Measurements from ENCODE around the gene SUN2. TPM values are rescaled to one million over a fixed set of nuclear protein-coding genes. Genes with fewer than 3 reads are reported as not detected.

The SUN2 gene
- total and polyA plus RNA-seq, 2 of the 13 experiments (the other 11 are each of a cell fraction or from before 2014, with no cell fraction given) = 45.6 to 56.6 TPM

DNA sequence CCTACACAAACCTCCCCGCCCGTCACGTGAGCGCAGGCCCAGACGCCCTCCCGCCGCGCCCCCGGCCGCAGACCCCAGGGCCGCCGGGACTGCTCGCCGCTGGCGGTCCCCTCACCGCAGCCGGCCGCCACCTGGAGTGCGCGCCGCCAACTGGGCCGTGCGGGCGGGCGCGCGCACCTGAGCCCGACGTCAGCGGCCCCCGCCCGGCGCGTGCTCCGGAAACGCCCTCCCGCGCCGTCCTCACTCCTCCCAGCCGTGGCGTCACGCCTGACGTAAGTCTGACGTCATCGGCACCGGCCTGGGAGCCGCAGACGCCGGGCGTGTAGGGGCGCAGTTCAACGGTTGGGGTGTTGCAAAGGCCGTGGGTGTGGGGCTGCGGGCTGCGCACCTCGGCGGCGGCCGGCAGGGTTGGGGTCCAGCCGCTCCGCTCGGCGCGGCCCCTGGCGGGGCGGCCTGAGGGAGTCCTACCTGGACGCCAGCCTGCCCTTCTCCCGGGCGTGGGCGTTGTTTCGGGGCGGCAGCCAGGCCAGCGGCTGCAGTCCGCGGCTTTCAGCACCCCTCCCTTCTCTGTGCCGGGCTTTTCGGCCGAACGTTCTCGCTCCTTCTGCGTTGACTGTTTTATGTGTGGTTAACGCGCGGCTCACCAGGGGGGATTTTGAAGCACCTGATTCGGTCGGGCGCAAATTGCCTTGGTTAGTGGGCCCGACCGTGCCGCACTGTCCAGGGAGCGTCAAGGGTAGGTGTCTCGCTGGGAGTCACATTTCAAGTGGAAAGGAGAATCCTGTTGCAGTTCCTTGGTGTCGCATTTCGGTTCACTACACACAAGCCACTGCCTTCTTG is 54.8 kb downstream of the SUN2 start, which contains the start of gene JOSD1 (continued):
- TF ChIP-seq, protein P1, sequence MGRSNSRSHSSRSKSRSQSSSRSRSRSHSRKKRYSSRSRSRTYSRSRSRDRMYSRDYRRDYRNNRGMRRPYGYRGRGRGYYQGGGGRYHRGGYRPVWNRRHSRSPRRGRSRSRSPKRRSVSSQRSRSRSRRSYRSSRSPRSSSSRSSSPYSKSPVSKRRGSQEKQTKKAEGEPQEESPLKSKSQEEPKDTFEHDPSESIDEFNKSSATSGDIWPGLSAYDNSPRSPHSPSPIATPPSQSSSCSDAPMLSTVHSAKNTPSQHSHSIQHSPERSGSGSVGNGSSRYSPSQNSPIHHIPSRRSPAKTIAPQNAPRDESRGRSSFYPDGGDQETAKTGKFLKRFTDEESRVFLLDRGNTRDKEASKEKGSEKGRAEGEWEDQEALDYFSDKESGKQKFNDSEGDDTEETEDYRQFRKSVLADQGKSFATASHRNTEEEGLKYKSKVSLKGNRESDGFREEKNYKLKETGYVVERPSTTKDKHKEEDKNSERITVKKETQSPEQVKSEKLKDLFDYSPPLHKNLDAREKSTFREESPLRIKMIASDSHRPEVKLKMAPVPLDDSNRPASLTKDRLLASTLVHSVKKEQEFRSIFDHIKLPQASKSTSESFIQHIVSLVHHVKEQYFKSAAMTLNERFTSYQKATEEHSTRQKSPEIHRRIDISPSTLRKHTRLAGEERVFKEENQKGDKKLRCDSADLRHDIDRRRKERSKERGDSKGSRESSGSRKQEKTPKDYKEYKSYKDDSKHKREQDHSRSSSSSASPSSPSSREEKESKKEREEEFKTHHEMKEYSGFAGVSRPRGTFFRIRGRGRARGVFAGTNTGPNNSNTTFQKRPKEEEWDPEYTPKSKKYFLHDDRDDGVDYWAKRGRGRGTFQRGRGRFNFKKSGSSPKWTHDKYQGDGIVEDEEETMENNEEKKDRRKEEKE (IDR thresholded peaks at IDR 0.05) = no peak
- TF ChIP-seq FIP1L1 (IDR thresholded peaks at IDR 0.05; ENCODE audit: borderline replicate concordance, insufficient read depth, low read depth, low read length) = no peak
- TF ChIP-seq, protein P2, sequence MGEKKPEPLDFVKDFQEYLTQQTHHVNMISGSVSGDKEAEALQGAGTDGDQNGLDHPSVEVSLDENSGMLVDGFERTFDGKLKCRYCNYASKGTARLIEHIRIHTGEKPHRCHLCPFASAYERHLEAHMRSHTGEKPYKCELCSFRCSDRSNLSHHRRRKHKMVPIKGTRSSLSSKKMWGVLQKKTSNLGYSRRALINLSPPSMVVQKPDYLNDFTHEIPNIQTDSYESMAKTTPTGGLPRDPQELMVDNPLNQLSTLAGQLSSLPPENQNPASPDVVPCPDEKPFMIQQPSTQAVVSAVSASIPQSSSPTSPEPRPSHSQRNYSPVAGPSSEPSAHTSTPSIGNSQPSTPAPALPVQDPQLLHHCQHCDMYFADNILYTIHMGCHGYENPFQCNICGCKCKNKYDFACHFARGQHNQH (CRISPR knock-in tag; IDR thresholded peaks at IDR 0.05) = peak; percentile 72
- peak; percentile 57; the same call in 1 of the 2 replicates for TF ChIP-seq ZNF607 (CRISPR knock-in tag; IDR thresholded peaks at IDR 0.05; ENCODE audit: borderline replicate concordance)
- no peak for TF ChIP-seq ZNF33B (CRISPR knock-in tag; IDR thresholded peaks at IDR 0.05)
- TF ChIP-seq, protein P3, sequence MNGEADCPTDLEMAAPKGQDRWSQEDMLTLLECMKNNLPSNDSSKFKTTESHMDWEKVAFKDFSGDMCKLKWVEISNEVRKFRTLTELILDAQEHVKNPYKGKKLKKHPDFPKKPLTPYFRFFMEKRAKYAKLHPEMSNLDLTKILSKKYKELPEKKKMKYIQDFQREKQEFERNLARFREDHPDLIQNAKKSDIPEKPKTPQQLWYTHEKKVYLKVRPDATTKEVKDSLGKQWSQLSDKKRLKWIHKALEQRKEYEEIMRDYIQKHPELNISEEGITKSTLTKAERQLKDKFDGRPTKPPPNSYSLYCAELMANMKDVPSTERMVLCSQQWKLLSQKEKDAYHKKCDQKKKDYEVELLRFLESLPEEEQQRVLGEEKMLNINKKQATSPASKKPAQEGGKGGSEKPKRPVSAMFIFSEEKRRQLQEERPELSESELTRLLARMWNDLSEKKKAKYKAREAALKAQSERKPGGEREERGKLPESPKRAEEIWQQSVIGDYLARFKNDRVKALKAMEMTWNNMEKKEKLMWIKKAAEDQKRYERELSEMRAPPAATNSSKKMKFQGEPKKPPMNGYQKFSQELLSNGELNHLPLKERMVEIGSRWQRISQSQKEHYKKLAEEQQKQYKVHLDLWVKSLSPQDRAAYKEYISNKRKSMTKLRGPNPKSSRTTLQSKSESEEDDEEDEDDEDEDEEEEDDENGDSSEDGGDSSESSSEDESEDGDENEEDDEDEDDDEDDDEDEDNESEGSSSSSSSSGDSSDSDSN (CRISPR knock-in tag; IDR thresholded peaks at IDR 0.05) = peak; percentile 38
- peak; percentile 81; the same call in 1 of the 2 replicates for TF ChIP-seq RFXANK (CRISPR knock-in tag; IDR thresholded peaks at IDR 0.05)
- TF ChIP-seq ZNF362 (CRISPR knock-in tag; IDR thresholded peaks at IDR 0.05; ENCODE audit: borderline replicate concordance) = peak; percentile 17; the same call in 1 of the 2 replicates
- TF ChIP-seq ZNF570 (CRISPR knock-in tag; IDR thresholded peaks at IDR 0.05; ENCODE audit: borderline replicate concordance) = no peak
- TF ChIP-seq TOE1 (CRISPR knock-in tag; IDR thresholded peaks at IDR 0.05) = 0 out of 2 replicates have a peak, but pooled peaks have one; percentile 29
- peak; percentile 91 for TF ChIP-seq JUND (CRISPR knock-in tag; IDR thresholded peaks at IDR 0.05)
- TF ChIP-seq ZNF12 (CRISPR knock-in tag; IDR thresholded peaks at IDR 0.05) = no peak; the same call in 1 of the 2 replicates
- TF ChIP-seq, protein P4, sequence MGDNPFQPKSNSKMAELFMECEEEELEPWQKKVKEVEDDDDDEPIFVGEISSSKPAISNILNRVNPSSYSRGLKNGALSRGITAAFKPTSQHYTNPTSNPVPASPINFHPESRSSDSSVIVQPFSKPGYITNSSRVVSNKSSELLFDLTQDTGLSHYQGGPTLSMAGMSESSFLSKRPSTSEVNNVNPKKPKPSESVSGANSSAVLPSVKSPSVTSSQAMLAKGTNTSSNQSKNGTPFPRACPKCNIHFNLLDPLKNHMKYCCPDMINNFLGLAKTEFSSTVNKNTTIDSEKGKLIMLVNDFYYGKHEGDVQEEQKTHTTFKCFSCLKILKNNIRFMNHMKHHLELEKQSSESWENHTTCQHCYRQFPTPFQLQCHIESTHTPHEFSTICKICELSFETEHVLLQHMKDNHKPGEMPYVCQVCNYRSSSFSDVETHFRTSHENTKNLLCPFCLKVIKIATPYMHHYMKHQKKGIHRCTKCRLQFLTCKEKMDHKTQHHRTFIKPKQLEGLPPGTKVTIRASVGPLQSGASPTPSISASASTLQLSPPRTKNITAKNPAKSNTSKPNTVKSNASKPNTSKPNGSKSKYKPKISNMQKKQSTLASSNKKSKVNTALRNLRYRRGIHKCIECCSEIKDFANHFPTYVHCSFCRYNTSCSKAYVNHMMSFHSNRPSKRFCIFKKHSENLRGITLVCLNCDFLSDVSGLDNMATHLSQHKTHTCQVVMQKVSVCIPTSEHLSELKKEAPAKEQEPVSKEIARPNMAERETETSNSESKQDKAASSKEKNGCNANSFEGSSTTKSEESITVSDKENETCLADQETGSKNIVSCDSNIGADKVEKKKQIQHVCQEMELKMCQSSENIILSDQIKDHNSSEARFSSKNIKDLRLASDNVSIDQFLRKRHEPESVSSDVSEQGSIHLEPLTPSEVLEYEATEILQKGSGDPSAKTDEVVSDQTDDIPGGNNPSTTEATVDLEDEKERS (CRISPR knock-in tag; IDR thresholded peaks at IDR 0.05) = no peak
- TF ChIP-seq GPN1 (CRISPR knock-in tag; IDR thresholded peaks at IDR 0.05; ENCODE audit: borderline replicate concordance) = no peak; the same call in 1 of the 2 replicates
- TF ChIP-seq ZNF124 (CRISPR knock-in tag; IDR thresholded peaks at IDR 0.05) = peak; percentile 33; the same call in 1 of the 2 replicates
- no peak; the same call in 1 of the 2 replicates for TF ChIP-seq ZNF451 (CRISPR knock-in tag; IDR thresholded peaks at IDR 0.05)
- TF ChIP-seq ZNF589 (CRISPR knock-in tag; conservative IDR thresholded peaks at IDR 0.05) = peak; percentile 76; the same call in 1 of the 2 replicates
- TF ChIP-seq ATF1 (CRISPR knock-in tag; IDR thresholded peaks at IDR 0.05) = peak; percentile 89

Data from HepG2 (cell line).